IMR-90 (cell line): ENCODE measurements around the gene DOCK6. TPM values are rescaled to one million over a fixed set of nuclear protein-coding genes. Genes with fewer than 3 reads are reported as not detected.

Experiments used
- ATAC-seq: fragments of 200-7000 bp; cut with Tn5 transposase; 2 replicates; pipeline ENCODE4 v1.9.1; 2020; ENCODE audit warnings: low read depth, mild to moderate bottlenecking, moderate library complexity
- BruUV-seq: library from RNA; stranded (reverse); fragments of 400-500 nt; replicated peaks from 2 replicates; lab custom pipeline; 2021; lab: Mats Ljungman, UMichigan
- CTCF ChIA-PET: fragments of 300-600 bp; formaldehyde crosslinking; extraction: SDS; loops from one replicate; lab custom pipeline; 2021; ENCODE audit warnings: antibody characterized with exemption; lab: Yijun Ruan, JAX
- POLR2A ChIA-PET: fragments of 300-600 bp; sonication (Branson Sonifier 250); formaldehyde crosslinking; loops from one replicate; lab custom pipeline; 2022; ENCODE audit warnings: antibody characterized with exemption; ENCODE audit not compliant: unreplicated experiment; lab: Charles Lee
- DNase-seq: peaks from one replicate; pipeline ENCODE4 v3.0.0; 2013
- H2AFZ ChIP-seq: replicated peaks from 2 replicates; pipeline ENCODE3; 2013; ENCODE audit warnings: low read length, mild to moderate bottlenecking; ENCODE audit not compliant: poor library complexity
- H2AK5ac ChIP-seq: 2 replicates; pipeline ENCODE4 v1.6.1; 2013; ENCODE audit warnings: low read depth, low read length, inconsistent platforms
- H2AK9ac ChIP-seq: replicated peaks from 2 replicates; pipeline ENCODE3; 2013; ENCODE audit warnings: mild to moderate bottlenecking, low read depth, low read length, moderate library complexity; ENCODE audit not compliant: poor library complexity
- H2BK120ac ChIP-seq: 2 replicates; pipeline ENCODE4 v1.6.1; 2013; ENCODE audit warnings: low read depth, low read length, inconsistent platforms
- H2BK15ac ChIP-seq: 3 replicates; pipeline ENCODE4 v1.6.1; 2013; ENCODE audit warnings: low read depth, low read length, inconsistent platforms
- H2BK20ac ChIP-seq: 2 replicates; pipeline ENCODE4 v1.6.1; 2013; ENCODE audit warnings: low read depth, mild to moderate bottlenecking, inconsistent platforms, low read length, moderate library complexity
- H2BK5ac ChIP-seq: 2 replicates; pipeline ENCODE4 v1.6.1; 2013; ENCODE audit warnings: mild to moderate bottlenecking, low read depth, low read length, inconsistent platforms; ENCODE audit not compliant: poor library complexity, severe bottlenecking
- H3K14ac ChIP-seq: replicated peaks from 2 replicates; pipeline ENCODE4 v1.6.1; 2013; ENCODE audit warnings: low read depth, low read length, inconsistent platforms
- H3K18ac ChIP-seq: 2 replicates; pipeline ENCODE4 v1.6.1; 2013; ENCODE audit warnings: low read depth, low read length, control low read depth
- H3K23ac ChIP-seq: 2 replicates; pipeline ENCODE4 v1.6.1; 2013; ENCODE audit warnings: low read depth, low read length, inconsistent platforms
- H3K27ac ChIP-seq: 2 replicates; pipeline ENCODE4 v1.5.1; 2013; ENCODE audit warnings: mild to moderate bottlenecking, control low read depth, low read length; ENCODE audit not compliant: insufficient read depth
- H3K27me3 ChIP-seq: 2 replicates; pipeline ENCODE4 v1.6.1; 2013; ENCODE audit warnings: low read length; ENCODE audit not compliant: control insufficient read depth, insufficient read depth
- H3K36me3 ChIP-seq: 2 replicates; pipeline ENCODE4 v1.6.1; 2013; ENCODE audit warnings: low read length, mixed read lengths; ENCODE audit not compliant: control insufficient read depth, insufficient read depth
- H3K4ac ChIP-seq: 2 replicates; pipeline ENCODE4 v1.6.1; 2013; ENCODE audit warnings: low read depth, low read length, inconsistent platforms
- H3K4me1 ChIP-seq: 2 replicates; pipeline ENCODE4 v1.6.1; 2013; ENCODE audit warnings: low read length, mixed read lengths; ENCODE audit not compliant: control insufficient read depth, insufficient read depth
- H3K4me2 ChIP-seq: 2 replicates; pipeline ENCODE4 v1.6.1; 2013; ENCODE audit warnings: low read depth, mild to moderate bottlenecking, control low read depth, low read length, moderate library complexity
- H3K4me3 ChIP-seq: 2 replicates; pipeline ENCODE4 v1.5.1; 2013; ENCODE audit warnings: low read depth, mild to moderate bottlenecking, control low read depth, low read length, moderate library complexity; ENCODE audit not compliant: insufficient read depth
- H3K56ac ChIP-seq: 2 replicates; pipeline ENCODE4 v1.6.1; 2013; ENCODE audit warnings: low read length, inconsistent platforms; ENCODE audit not compliant: insufficient read depth; ENCODE audit errors: extremely low read depth
- H3K79me1 ChIP-seq, 2 experiments: 2 replicates each; pipeline ENCODE4 v1.6.1; 2013; ENCODE audit warnings: low read length in 2 of 2, inconsistent platforms in 1 of 2, low read depth in 1 of 2
- H3K9ac ChIP-seq: 2 replicates; pipeline ENCODE4 v1.6.1; 2013; ENCODE audit warnings: low read depth, low read length, control low read depth
- H3K9me1 ChIP-seq: 2 replicates; pipeline ENCODE4 v1.6.1; 2013; ENCODE audit warnings: low read length, inconsistent platforms; ENCODE audit not compliant: insufficient read depth
- H3K9me3 ChIP-seq: 2 replicates; pipeline ENCODE4 v1.6.1; 2013; ENCODE audit warnings: low read length; ENCODE audit not compliant: control insufficient read depth, insufficient read depth
- H4K20me1 ChIP-seq: 2 replicates; pipeline ENCODE4 v1.6.1; 2013; ENCODE audit warnings: low read length, inconsistent platforms; ENCODE audit not compliant: insufficient read depth
- H4K5ac ChIP-seq: 2 replicates; pipeline ENCODE4 v1.6.1; 2013; ENCODE audit warnings: mild to moderate bottlenecking, low read depth, low read length, control low read depth
- H4K8ac ChIP-seq, 2 experiments: 2 replicates each; pipeline ENCODE4 v1.6.1; 2013; ENCODE audit warnings: low read depth in 2 of 2, low read length in 2 of 2, control low read depth in 1 of 2, inconsistent platforms in 1 of 2
- H4K91ac ChIP-seq: 2 replicates; pipeline ENCODE4 v1.6.1; 2013; ENCODE audit warnings: low read depth, low read length, inconsistent platforms; ENCODE audit not compliant: insufficient read depth
- BHLHE40 ChIP-seq: fragments of 150-350 bp; IDR thresholded peaks from 2 replicates; pipeline ENCODE4 v1.6.1; 2016; ENCODE audit warnings: mild to moderate bottlenecking, low read depth, low read length
- FOS ChIP-seq: fragments of 150-350 bp; IDR thresholded peaks from 2 replicates; pipeline ENCODE4 v1.6.1; 2016; ENCODE audit warnings: low read depth, low read length
- MXI1 ChIP-seq: IDR thresholded peaks from 2 replicates; pipeline ENCODE4 v1.6.1; 2012; ENCODE audit warnings: low read depth, mild to moderate bottlenecking, low read length, moderate library complexity, borderline replicate concordance
- RAD21 ChIP-seq: IDR thresholded peaks from 2 replicates; pipeline ENCODE4 v1.6.1; 2012; ENCODE audit warnings: low read length, improper control_type of control experiment
- USF2 ChIP-seq: fragments of 150-350 bp; IDR thresholded peaks from 2 replicates; pipeline ENCODE4 v1.6.1; 2017; ENCODE audit warnings: mild to moderate bottlenecking, antibody characterized with exemption, low read length, low read depth
- WGBS, 2 experiments: methylation state at CpG; one replicate each; pipeline versions ENCODE4 v1.1.5 to v1.1.7; 2013; ENCODE audit warnings: missing lambda C conversion rate in 2 of 2; ENCODE audit not compliant: insufficient read length in 1 of 2; ENCODE audit errors: extremely low coverage in 2 of 2; 5-methylcytosine and 5-hydroxymethylcytosine counted together
- dilution Hi-C: fragments of 300-500 bp; cut with HindIII; formaldehyde crosslinking; loops from one replicate; pipeline ENCODE4 v1.14.3; 2018; ENCODE audit warnings: low sequenced_read_pairs; ENCODE audit not compliant: unreplicated experiment
- in situ Hi-C: fragments of 300-500 bp; cut with MboI; formaldehyde crosslinking; loops from 3 replicates; pipeline ENCODE4 v1.14.3; 2019; ENCODE audit warnings: low sequenced_read_pairs, inconsistent platforms, mixed read lengths
- intact Hi-C: fragments of 100-400 bp; cut with micrococcal nuclease; formaldehyde crosslinking; loops from 2 replicates; pipeline ENCODE4 v1.10.0; 2022
- polyA plus RNA-seq, 3 experiments: library from polyadenylated mRNA; depleted of rRNA; stranded (reverse); fragments of >200 nt; gene quantifications; 2 replicates each; pipeline ENCODE4 v1.2.3, GENCODE V29; 2012; ENCODE audit warnings: low replicate concordance in 1 of 3
- total RNA-seq: library from RNA; depleted of rRNA; stranded (reverse); fragments of >200 nt; gene quantifications from 2 replicates; pipeline ENCODE4 v1.2.3, GENCODE V29; 2012

The DOCK6 gene
- total and polyA plus RNA-seq, 2 of the 4 experiments (the other 2 are of a cell fraction), result 5.0 to 18.4 TPM

GRCh38 chr19:11251650-11252314, 10.5 kb downstream of the DOCK6 start:
- H3K14ac ChIP-seq, result no peak overlapping the region
- H3K9ac ChIP-seq, result no peak overlapping the region
- intact Hi-C loops (no loop called here), dilution Hi-C loops (no loop called here), in situ Hi-C loops (no loop called here)
- BruUV-seq, result no TSS peak
- no peak for DNase-seq
- H4K20me1 ChIP-seq, result no peaks in the 10 kb centered on the region; the same call in 1 of the 2 replicates
- H3K4me1 ChIP-seq, result peaks cover 2% of the 10 kb centered on the region; the same call in 1 of the 2 replicates
- no peak overlapping the region for H2BK15ac ChIP-seq
- H3K4me3 ChIP-seq, result no peak overlapping the region
- H3K9me3 ChIP-seq, result no peaks in the 10 kb centered on the region
- H3K4me2 ChIP-seq, result no peak overlapping the region
- H2AFZ ChIP-seq, result no peak overlapping the region
- no peak overlapping the region for H2AK5ac ChIP-seq
- H2BK120ac ChIP-seq, result no peak overlapping the region
- no peak overlapping the region for H4K91ac ChIP-seq
- H4K5ac ChIP-seq, result no peak overlapping the region
- no peak overlapping the region for H3K23ac ChIP-seq
- H2BK5ac ChIP-seq, result no peak overlapping the region
- ATAC-seq, result no peak
- ChIA-PET POLR2A (no interaction called here), CTCF (no interaction called here)
- no peaks in the 10 kb centered on the region for H3K27me3 ChIP-seq
- H3K56ac ChIP-seq, result no peak overlapping the region
- no peaks in the 10 kb centered on the region; a peak in 1 of 4 replicates for H3K79me1 ChIP-seq
- no peak overlapping the region for H2AK9ac ChIP-seq
- H3K9me1 ChIP-seq, result no peaks in the 10 kb centered on the region
- H4K8ac ChIP-seq, result no peak overlapping the region
- WGBS, 2 experiments, result no CpG with 5 or more reads among the region's 11 CpGs
- H3K36me3 ChIP-seq, result peaks cover 32% of the 10 kb centered on the region
- no peak for TF ChIP-seq BHLHE40
- no peak for TF ChIP-seq RAD21
- TF ChIP-seq MXI1, result no peak
- no peak for TF ChIP-seq FOS
- no peak for TF ChIP-seq USF2
- H2BK20ac ChIP-seq, result no peak overlapping the region
- no peak overlapping the region for H3K27ac ChIP-seq
- H3K18ac ChIP-seq, result no peak overlapping the region
- no peak overlapping the region for H3K4ac ChIP-seq
